MM.1S (cell line): ENCODE data around the gene INO80.

Experiments
- DNase-seq: peaks from one replicate; pipeline ENCODE4 v3.0.0-alpha.2; 2015
- H2AFZ ChIP-seq: fragments of 300-600 bp; sonication (generic); 2 replicates; pipeline ENCODE4 v1.6.0; 2016; ENCODE audit warnings: antibody characterized with exemption, low read length
- H3F3A ChIP-seq: fragments of 300-600 bp; sonication (generic); 2 replicates; pipeline ENCODE4 v1.6.1; 2016; ENCODE audit warnings: mild to moderate bottlenecking, antibody characterized with exemption, low read length, moderate library complexity, mixed read lengths; ENCODE audit not compliant: insufficient read depth
- H3K27ac ChIP-seq: fragments of 300-600 bp; sonication (generic); 2 replicates; pipeline ENCODE4 v1.5.1; 2016; ENCODE audit warnings: mild to moderate bottlenecking, low read length
- H3K27me3 ChIP-seq: fragments of 300-600 bp; sonication (generic); replicated peaks from 2 replicates; pipeline ENCODE4 v1.6.0; 2016; ENCODE audit warnings: low read length; ENCODE audit not compliant: insufficient read depth
- H3K36me3 ChIP-seq: fragments of 300-600 bp; sonication (generic); replicated peaks from 2 replicates; pipeline ENCODE4 v1.6.1; 2016; ENCODE audit warnings: mild to moderate bottlenecking, low read length, mixed read lengths; ENCODE audit not compliant: insufficient read depth
- H3K4me1 ChIP-seq: fragments of 300-600 bp; sonication (generic); 2 replicates; pipeline ENCODE4 v1.6.1; 2016; ENCODE audit warnings: low read length, mixed read lengths
- H3K4me2 ChIP-seq: fragments of 300-600 bp; sonication (generic); 2 replicates; pipeline ENCODE4 v1.6.0; 2016; ENCODE audit warnings: low read depth, low read length
- H3K4me3 ChIP-seq: fragments of 300-600 bp; sonication (generic); 2 replicates; pipeline ENCODE4 v1.5.1; 2016; ENCODE audit warnings: low read length, mixed read lengths
- H3K79me2 ChIP-seq: fragments of 300-600 bp; sonication (generic); 2 replicates; pipeline ENCODE4 v1.6.1; 2016; ENCODE audit warnings: mixed run types, low read length, mixed read lengths
- H3K9ac ChIP-seq: fragments of 300-600 bp; sonication (generic); 2 replicates; pipeline ENCODE4 v1.6.1; 2016; ENCODE audit warnings: low read length, mixed read lengths
- H3K9me2 ChIP-seq: fragments of 300-600 bp; sonication (generic); replicated peaks from 2 replicates; pipeline ENCODE4 v1.6.1; 2016; ENCODE audit warnings: mild to moderate bottlenecking, low read length, mixed read lengths; ENCODE audit not compliant: insufficient read depth
- H3K9me3 ChIP-seq: fragments of 300-600 bp; sonication (generic); replicated peaks from 2 replicates; pipeline ENCODE4 v1.6.1; 2016; ENCODE audit warnings: mild to moderate bottlenecking, low read length, mixed read lengths; ENCODE audit not compliant: insufficient read depth
- H4K20me1 ChIP-seq: fragments of 300-600 bp; sonication (generic); 2 replicates; pipeline ENCODE4 v1.6.1; 2016; ENCODE audit warnings: mild to moderate bottlenecking, low read length, moderate library complexity, mixed read lengths; ENCODE audit not compliant: insufficient read depth
- CTCF ChIP-seq: fragments of 300-600 bp; sonication (generic); IDR thresholded peaks from 2 replicates; pipeline ENCODE4 v1.5.1; 2016; ENCODE audit warnings: antibody characterized with exemption, low read length, mixed read lengths
- EZH2 ChIP-seq: fragments of 300-600 bp; sonication (generic); optimal IDR thresholded peaks from 2 replicates; pipeline ENCODE3; 2017; ENCODE audit warnings: low read depth, mild to moderate bottlenecking, antibody characterized with exemption, low read length, mixed read lengths
- EZH2phosphoT487 ChIP-seq: fragments of 300-600 bp; sonication (generic); IDR thresholded peaks from 2 replicates; pipeline ENCODE4 v1.6.1; 2018; ENCODE audit warnings: antibody characterized with exemption, low read length

The INO80 gene

GRCh38 chr15:41042851-41043250 lies 73.2 kb downstream of the INO80 start:
- Histone ChIP-seq H3K4me1 (0 out of 2 replicates have a peak, but pooled peaks cover under 1% of the 10 kb centered on the region), H3K27ac (no peak overlapping the region), H3K9me3 (no peaks in the 10 kb centered on the region), H3K79me2 (peaks cover 8% of the 10 kb centered on the region), H3K9me2 (no peaks in the 10 kb centered on the region), H3K9ac (no peak overlapping the region), H3F3A (0 out of 2 replicates have a peak, but pooled peaks cover under 1% of the 10 kb centered on the region), H3K4me2 (no peak overlapping the region), H3K27me3 (no peaks in the 10 kb centered on the region), H4K20me1 (peaks cover 5% of the 10 kb centered on the region; the same call in 1 of the 2 replicates), H3K36me3 (peaks cover 5% of the 10 kb centered on the region; the same call in 1 of the 2 replicates), H3K4me3 (no peak overlapping the region), H2AFZ (no peak overlapping the region)
- DNase-seq: no peak
- no peak for TF ChIP-seq EZH2phosphoT487
- TF ChIP-seq CTCF: no peak
- no peak for TF ChIP-seq EZH2

- Histone ChIP-seq H3K9me2 (no peaks in the 10 kb centered on the region), H3K27me3 (no peaks in the 10 kb centered on the region), H3K9ac (no peak overlapping the region), H2AFZ (no peak overlapping the region), H3K4me2 (no peak overlapping the region), H4K20me1 (no peaks in the 10 kb centered on the region), H3F3A (no peaks in the 10 kb centered on the region), H3K36me3 (peaks cover 7% of the 10 kb centered on the region; the same call in 1 of the 2 replicates), H3K9me3 (no peaks in the 10 kb centered on the region), H3K79me2 (peaks cover 11% of the 10 kb centered on the region), H3K4me3 (no peak overlapping the region), H3K27ac (no peak overlapping the region), H3K4me1 (no peaks in the 10 kb centered on the region)
- no peak for TF ChIP-seq EZH2phosphoT487
- no peak for TF ChIP-seq CTCF
- TF ChIP-seq EZH2: no peak
- no peak for DNase-seq
Observed at GRCh38 chr15:41039121-41039520, 77.0 kb downstream of the INO80 start.

GRCh38 chr15:41032079-41032328 lies 84.1 kb downstream of the INO80 start:
- Histone ChIP-seq H3F3A (0 out of 2 replicates have a peak, but pooled peaks cover 3% of the 10 kb centered on the region), H3K9me3 (no peaks in the 10 kb centered on the region), H2AFZ (no peak overlapping the region), H3K36me3 (peaks cover 7% of the 10 kb centered on the region; the same call in 1 of the 2 replicates), H3K27ac (no peak overlapping the region), H3K79me2 (0 out of 2 replicates have a peak, but pooled peaks cover 9% of the 10 kb centered on the region), H3K9me2 (no peaks in the 10 kb centered on the region), H4K20me1 (no peaks in the 10 kb centered on the region), H3K9ac (no peak overlapping the region), H3K4me2 (no peak overlapping the region), H3K4me3 (no peak overlapping the region), H3K4me1 (peaks cover 8% of the 10 kb centered on the region), H3K27me3 (no peaks in the 10 kb centered on the region)
- no peak for TF ChIP-seq CTCF
- no peak for TF ChIP-seq EZH2
- no peak for TF ChIP-seq EZH2phosphoT487
- no peak for DNase-seq
